IMR-90 (cell line): ENCODE data around the gene IL19.

ENCODE experiments used
- CEBPB ChIP-seq: IDR thresholded peaks from 2 replicates; pipeline ENCODE4 v1.6.1; 2012; ENCODE audit warnings: low read depth, low read length, improper control_type of control experiment
- CTCF ChIP-seq: conservative IDR thresholded peaks from 2 replicates; pipeline ENCODE4 v1.5.1; 2012; ENCODE audit warnings: mild to moderate bottlenecking, low read depth, low read length, improper control_type of control experiment
- MAZ ChIP-seq: IDR thresholded peaks from 2 replicates; pipeline ENCODE4 v1.6.1; 2012; ENCODE audit warnings: low read depth, mild to moderate bottlenecking, low read length, improper control_type of control experiment, moderate library complexity, borderline replicate concordance
- MXI1 ChIP-seq: IDR thresholded peaks from 2 replicates; pipeline ENCODE4 v1.6.1; 2012; ENCODE audit warnings: low read depth, mild to moderate bottlenecking, low read length, moderate library complexity, borderline replicate concordance
- NFE2L2 ChIP-seq: fragments of 150-350 bp; IDR thresholded peaks from 2 replicates; pipeline ENCODE4 v1.6.1; 2016; ENCODE audit warnings: low read depth, mild to moderate bottlenecking, low read length
- POLR2A ChIP-seq: IDR thresholded peaks from 2 replicates; pipeline ENCODE4 v1.6.1; 2012; ENCODE audit warnings: mild to moderate bottlenecking, low read depth, low read length
- RAD21 ChIP-seq: IDR thresholded peaks from 2 replicates; pipeline ENCODE4 v1.6.1; 2012; ENCODE audit warnings: low read length, improper control_type of control experiment
- RCOR1 ChIP-seq: IDR thresholded peaks from 2 replicates; pipeline ENCODE4 v1.6.1; 2012; ENCODE audit warnings: mild to moderate bottlenecking, low read length, improper control_type of control experiment; ENCODE audit not compliant: insufficient replicate concordance
- RFX5 ChIP-seq: IDR thresholded peaks from 2 replicates; pipeline ENCODE4 v1.8.0; 2012; ENCODE audit warnings: low read depth, mild to moderate bottlenecking, low read length, moderate library complexity
- USF2 ChIP-seq: fragments of 150-350 bp; IDR thresholded peaks from 2 replicates; pipeline ENCODE4 v1.6.1; 2017; ENCODE audit warnings: mild to moderate bottlenecking, antibody characterized with exemption, low read length, low read depth

- TF ChIP-seq RCOR1, result no peak
- no peak for TF ChIP-seq USF2
- no peak for TF ChIP-seq CTCF
- TF ChIP-seq CEBPB, result no peak
- no peak for TF ChIP-seq POLR2A
- no peak for TF ChIP-seq NFE2L2
- TF ChIP-seq MXI1, result no peak
- TF ChIP-seq MAZ, result no peak
- TF ChIP-seq RFX5, result no peak
- no peak for TF ChIP-seq RAD21
These were observed 27.7 kb upstream of the IL19 start for GRCh38 chr1:206742719-206743383.
